GM19351 (cell line): ENCODE results near the gene SAXO2.
A peak's percentile ranks its signal among the peaks of the same experiment; 100 is the strongest.
"Not testable (repeated sequence)": the region's sequence is repeated elsewhere in the genome, so short reads cannot be mapped to it uniquely, and the experiment has no call there.

Source experiments
- ATAC-seq: cut with Tn5 transposase; IDR thresholded peaks from one replicate; pipeline ENCODE4 v1.9.1; 2021; ENCODE audit warnings: mild to moderate bottlenecking, moderate library complexity; ENCODE audit not compliant: unreplicated experiment

The SAXO2 gene

GRCh38 chr15:82313446-82313845 lies 50.8 kb downstream of the SAXO2 start:
- no peak for ATAC-seq

- not testable (repeated sequence) for ATAC-seq
Measured at GRCh38 chr15:82313951-82314768, 51.5 kb downstream of the SAXO2 start.

- ATAC-seq = no peak
Measured at GRCh38 chr15:82314769-82315518, 52.3 kb downstream of the SAXO2 start.

GRCh38 chr15:82315519-82316246 lies 53.1 kb downstream of the SAXO2 start:
- no peak for ATAC-seq

- not testable (repeated sequence) for ATAC-seq
Measured at GRCh38 chr15:82316247-82317090, 53.9 kb downstream of the SAXO2 start.

DNA sequence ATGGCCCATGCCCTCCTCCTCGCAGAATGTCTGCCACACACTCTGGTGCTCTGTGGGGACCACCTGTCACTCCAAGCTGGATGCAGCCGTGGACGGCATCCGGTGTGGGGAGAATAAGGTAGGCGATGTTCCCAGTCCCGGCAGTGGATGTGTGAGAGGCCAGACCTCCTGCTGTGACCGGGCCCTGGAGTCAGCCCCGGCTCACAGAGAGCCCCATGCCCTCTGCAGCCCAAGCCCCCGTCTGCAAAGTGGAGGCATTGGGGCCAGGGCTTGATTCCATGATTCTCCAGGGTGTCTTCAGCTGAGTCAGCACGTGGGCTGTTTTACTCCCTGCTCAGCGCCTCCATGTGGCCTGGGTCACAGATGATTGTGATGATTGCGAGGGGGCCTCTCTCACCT lies 54.5 kb downstream of the SAXO2 start:
- no peak for ATAC-seq

- ATAC-seq = not testable (repeated sequence)
Measured at GRCh38 chr15:82317516-82317915, 54.9 kb downstream of the SAXO2 start.

DNA sequence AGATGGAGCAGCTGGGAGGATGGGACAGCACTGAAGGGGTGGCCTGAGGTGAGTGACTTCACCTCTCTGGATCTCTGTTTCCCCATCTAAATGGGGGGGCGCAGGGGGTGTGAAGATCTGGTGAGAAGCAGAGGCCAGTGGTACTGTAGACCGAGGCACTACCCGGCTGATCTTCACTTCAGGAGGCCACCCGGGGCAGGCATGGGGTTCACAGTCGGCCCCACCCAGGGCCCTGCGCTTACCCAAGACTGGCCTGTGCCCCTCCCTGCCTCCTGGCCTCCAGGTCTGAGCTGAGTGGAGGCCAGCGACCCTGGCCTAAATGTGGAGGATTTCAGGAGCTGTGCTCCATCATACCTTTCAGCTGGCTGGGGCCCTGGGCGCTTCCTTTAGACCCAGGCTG lies 55.7 kb downstream of the SAXO2 start:
- ATAC-seq = not testable (repeated sequence)

GRCh38 chr15:82319522-82320278 lies 57.1 kb downstream of the SAXO2 start:
- ATAC-seq = not testable (repeated sequence)

GRCh38 chr15:82320861-82321260 lies 58.2 kb downstream of the SAXO2 start:
- not testable (repeated sequence) for ATAC-seq

GRCh38 chr15:82322488-82322887 lies 59.9 kb downstream of the SAXO2 start:
- ATAC-seq = not testable (repeated sequence)

GRCh38 chr15:82324831-82325230 lies 62.2 kb downstream of the SAXO2 start:
- ATAC-seq = not testable (repeated sequence)

GRCh38 chr15:82325646-82326045 lies 63.0 kb downstream of the SAXO2 start:
- ATAC-seq = not testable (repeated sequence)

DNA sequence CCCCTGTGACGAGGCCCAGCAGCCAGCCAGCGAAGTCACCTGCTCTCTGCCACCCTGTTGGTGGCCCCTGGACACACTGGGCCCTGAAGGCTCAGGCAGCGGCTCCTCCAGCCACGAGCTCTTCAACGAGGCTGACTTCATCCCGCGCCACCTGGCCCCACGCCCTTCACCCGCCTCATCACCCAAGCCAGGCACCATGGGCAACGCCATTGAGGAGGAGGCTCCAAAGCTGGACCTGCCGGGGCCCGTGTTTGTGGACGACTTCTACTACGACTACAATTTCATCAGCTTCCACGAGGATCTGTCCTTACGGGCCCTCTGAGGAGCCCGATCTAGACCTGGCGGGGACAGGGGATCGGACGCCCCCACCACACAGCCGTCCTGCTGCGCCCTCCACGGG lies 64.3 kb downstream of the SAXO2 start:
- not testable (repeated sequence) for ATAC-seq

DNA sequence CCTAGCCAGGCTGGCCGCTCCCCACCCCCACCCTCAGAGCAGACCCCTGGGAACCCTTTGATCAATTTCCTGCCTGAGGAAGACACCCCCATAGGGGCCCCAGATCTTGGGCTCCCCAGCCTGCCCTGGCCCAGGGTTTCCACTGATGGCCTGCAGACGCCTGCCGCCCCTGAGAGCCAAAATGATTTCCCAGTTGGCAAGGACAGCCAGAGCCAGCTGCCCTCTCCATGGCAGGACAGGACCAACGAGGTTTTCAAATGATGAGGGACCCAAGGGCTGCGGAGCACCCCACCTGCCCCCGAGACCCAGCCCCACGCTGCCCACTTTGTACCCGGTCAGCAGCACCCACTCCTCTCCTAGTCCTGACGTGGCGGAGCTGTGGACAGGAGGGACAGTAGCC lies 64.8 kb downstream of the SAXO2 start:
- not testable (repeated sequence) for ATAC-seq

- ATAC-seq = not testable (repeated sequence)
Measured at GRCh38 chr15:82329039-82329438, 66.4 kb downstream of the SAXO2 start.

DNA sequence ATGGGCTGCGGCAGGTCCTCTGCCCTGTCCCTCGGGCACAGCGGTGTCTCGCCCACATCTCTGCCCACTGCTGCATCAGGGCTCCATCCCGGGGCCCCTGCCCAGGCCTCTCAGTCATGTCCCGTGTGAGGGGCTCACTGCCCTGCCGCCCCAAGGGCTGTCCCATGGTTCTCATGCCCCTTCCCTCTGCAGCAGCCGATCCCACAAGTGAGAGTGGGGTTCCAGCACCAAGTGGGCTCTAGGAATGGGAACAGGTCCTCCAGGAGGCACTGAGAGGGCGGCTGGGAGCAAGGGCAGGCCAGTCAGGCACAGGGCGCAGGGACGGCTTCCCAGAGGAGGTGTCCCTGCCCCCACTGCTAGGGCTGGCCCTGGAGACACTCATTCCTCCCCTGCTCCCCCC lies 68.3 kb downstream of the SAXO2 start:
- not testable (repeated sequence) for ATAC-seq

DNA sequence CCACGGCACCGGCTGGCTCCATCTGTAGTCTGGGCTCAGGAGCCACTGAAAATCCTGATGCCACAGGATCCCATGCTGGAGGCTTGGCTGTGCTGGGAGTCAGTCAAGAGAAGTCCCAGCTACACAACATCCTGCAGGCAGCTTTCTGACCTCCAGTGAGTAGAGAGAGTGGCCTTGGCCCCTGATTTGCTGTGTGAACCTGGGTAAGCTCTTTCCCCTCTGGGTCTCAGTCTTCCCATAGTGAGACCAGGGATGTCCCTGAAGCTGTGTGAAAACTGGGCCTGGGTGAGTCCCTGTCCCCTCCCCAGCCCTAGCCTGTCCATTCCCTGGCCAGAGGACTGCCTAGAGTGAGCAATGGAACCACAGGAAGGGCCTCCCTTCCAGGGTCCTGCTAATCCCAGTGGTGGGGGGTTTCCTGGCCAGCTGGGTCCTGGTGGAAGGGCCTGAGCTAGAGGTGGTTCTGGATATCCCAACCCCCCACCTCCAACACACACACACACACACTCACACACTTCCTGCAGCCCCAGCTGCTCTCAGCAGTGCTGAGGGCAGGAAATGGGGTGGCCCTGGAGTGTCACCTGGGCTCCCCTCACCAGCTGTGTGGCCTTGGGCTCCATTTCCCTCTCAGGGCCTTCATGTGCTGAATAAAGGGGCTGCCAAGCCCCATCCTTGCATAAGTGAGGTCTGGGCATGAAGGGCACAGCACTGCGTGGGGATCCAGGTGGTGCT lies 69.1 kb downstream of the SAXO2 start:
- ATAC-seq = peak; percentile 73
